ENCODE results near the gene HRNR.

HRNR gene

DNA sequence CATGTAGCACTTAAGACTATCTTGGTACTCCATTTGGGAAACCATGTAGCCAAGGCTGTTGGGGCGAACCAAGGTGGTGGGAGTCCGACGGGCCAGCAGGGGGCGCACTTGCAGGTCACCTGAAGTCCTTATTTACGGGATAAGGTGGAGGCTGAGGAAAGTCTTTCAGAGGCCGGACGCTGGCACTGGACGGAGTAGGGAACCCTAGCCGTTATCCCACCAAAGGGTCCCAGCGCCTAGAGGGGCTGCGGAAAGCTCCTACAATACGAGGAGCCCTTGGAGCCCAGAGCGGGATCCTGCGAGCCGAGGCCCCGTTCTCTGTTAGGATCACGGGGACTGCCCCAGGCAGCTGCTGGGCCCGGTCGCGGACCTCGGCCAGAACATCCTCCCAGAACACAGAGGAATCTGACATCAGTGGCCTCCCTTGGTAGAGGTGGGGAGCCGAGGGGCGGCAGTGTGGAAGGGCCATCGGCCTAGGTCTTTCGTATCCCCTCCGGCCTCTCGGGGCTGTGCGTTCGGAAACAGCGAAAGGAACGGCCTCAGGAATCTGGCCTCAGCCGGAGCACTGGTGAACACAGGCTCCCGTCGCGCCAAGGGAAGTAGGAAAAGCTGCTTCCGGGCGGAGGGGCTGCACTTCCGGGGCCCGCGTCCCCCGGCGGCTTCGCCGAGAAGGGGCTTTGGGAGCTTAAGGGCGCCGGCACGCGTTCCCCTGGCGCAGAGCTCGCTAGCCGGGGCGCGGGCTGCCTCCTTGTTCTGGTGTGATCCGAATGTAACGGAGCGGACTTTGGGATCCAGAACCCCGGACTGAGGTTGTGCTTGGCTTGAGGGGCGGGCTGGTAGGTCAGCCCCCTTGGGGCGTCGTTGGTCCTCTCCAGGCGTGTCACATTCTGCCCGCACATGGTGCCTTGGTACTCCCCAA is 35.1 kb downstream of the HRNR start:
- peak; percentile 75 for DNase-seq

DNA sequence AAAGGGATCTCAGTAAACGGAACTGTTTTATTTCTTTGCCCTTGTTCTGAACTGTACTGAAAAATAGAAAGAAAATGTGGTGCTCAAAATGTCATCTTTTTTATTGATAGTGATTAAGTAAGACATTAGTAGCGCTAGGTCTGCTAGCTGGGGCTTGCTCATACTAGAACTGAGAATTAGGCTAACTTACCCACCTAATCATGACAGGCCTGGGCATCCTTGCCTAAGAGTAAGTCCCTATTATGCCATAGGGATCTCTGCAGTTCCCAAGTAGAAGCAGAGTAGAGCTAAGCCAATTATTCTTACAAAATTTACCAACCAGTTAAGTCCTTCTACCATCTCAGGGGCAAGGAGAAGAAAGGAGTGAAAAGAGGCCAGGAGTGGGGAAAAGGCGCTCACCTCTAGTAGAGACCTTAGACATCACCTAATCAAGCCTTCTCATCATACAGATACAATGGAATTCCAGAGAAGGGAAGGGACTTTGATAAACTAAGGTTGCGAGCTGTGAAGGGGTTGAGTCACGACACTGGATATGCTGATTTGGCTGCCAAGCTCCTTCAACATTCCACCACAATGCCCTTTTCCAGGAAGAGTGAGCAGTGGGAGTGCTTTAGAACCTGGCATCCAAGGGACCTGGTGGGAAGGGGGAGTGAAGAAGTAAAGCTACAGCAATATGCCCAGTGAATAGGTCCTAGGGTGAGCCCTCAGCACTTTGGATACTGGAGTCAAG is 37.3 kb downstream of the HRNR start:
- DNase-seq: no peak

DNA sequence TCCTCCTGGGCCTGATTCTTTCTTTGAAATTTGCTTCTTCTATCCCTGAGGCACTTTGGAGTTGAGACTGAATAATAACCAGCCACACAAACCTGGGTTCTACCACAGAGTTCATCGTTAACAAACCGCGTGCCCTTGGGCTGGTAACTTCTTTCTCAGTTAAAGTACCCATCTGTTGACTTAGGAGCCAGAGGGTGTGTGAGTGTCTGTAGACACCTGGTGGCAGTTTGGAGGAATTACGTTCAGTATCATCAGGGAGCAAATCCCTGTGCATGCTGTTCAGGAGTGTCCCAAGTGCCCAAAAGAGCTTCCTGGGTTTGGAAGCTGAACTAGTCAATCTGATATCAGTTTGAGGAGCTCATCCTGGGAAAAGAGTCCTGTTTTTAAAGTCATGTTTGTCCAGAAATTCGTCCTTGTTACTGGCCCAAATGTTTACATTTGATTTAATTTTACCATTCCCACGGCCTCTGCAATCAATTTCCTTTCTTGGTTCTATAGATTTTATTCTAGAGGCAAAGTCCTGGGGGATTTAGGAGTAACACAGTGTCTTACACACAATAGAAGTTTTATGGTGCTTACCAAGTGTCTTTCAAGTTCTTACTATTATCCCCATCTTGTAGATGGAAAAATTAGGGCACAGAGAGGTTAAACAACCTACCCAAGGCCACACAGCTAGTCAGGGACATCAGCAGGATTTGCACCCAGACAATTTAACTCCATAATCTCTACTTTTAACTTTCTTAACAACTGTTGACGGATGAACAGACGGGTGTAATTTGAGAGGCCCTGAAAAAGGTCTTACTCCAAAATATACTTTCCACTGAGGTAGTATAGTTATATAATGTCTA is 38.2 kb downstream of the HRNR start:
- DNase-seq: peak; percentile 58

DNA sequence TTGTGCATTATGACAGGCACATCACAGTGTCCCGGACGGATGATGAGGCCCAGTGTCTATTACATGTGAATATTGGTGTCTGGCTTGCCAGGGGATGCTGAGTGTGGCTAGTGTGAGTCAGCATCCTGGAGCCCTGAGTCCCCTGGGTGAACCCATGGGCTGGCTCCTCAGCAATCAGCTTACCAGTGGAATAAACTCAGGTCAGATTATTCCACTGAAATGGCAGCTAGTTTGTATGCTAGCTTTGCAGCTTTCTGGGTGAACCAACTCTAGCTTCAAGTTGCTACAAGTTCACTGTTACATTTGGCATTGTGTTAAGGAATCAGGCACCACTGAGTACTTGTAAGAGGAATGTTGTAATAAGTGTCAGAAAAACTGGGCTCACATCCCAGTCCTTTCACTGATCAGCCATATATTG is 41.0 kb downstream of the HRNR start:
- peak; percentile 32 for DNase-seq

DNA sequence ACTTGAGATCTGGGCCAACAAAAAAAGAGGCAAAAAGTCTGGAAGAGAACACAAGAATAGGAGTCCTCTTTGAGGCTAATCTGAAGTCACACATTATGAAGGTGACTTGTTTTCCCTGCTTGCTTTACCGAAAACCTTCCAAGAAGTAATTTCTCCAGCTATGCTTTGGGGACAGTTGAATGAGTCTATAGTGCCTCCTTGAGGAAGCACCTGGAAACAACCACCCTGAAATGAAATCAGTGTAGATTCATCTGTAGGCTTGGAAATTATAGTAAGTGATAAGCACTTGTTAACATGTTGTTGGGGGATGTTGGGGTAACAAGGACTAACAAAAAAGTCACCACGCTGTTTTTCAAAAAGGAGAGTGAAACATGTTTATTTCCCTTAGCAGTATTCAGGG is 41.6 kb downstream of the HRNR start:
- peak; percentile 25 for DNase-seq

DNA sequence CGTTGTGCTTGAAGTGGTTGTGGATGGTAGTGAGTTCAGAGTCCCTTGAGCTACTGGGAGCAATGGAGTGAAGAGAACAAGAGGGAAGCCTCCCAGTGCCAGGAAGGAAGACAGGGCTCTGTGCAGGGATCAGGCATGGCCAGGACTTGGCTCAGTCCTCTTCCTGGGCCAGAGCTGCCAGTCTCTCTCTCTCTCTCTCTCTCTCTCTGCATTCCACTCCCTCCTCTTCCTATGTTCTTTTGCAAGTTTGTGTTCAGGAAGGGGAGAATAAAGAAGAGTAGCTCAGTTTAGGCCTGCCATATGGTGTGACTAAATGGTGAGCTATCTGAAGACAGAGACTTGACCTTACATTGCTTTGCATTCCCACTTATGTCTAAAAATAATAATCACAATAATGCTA is 44.4 kb downstream of the HRNR start:
- no peak for DNase-seq

DNA sequence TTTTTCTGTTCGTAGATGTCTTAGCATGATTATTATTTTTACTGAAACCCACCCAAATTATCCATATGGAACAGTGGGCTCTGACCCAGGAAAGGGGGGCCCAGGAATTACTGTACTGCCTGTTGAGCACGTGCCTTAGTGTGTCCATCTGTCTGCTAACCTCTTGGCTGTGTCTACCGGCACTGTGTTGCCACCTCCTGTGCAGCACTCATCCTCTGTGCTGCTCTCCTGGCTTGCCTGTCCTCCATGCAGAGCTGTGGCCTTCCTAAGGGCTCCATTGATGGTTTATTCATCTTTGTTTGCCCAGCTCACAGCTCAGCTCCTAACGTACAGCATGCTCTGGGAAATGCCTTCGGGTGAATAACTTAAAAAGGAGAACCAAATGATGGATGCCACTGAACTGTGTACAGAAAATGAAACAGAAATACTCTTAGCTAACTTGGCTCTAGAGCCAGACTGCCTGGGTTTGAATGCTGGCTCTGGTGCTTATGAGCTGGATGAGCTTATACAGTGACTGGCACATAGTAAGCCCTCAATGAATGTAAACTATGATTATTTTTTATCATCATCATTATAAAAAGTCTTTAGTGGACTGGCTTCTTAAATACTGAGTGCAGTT is 53.6 kb downstream of the HRNR start:
- DNase-seq: no peak

DNA sequence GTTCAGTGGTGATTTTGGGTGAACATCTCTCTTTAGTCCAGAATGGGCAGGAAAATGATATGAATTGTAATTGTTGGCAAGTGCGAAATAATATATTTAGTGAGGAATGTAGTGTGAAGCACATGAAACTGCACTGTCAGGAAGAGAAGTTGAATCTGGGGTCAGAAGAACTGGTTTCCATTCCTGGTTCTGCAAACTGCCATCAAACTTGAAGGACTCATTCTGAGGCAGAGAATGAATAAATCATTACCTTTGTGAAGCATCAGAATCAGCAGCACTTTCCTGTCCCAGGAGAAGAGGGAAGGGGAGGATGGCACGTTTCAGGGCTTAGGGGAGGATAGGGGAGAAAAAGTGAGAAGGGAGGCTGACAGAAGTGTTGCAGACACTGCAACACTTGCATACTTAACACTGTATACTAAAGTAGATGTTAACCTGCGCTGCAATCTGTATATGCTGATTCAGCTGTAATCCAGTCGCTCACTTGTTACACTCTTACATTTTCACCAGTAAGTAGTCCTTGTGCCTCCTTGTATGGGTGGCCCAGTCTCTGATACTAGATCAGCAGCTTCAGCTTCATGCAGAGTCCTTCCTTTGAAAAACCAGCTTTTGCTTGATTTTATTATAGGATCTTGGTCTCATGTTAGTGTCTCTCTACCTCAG is 54.5 kb downstream of the HRNR start:
- no peak for DNase-seq

DNA sequence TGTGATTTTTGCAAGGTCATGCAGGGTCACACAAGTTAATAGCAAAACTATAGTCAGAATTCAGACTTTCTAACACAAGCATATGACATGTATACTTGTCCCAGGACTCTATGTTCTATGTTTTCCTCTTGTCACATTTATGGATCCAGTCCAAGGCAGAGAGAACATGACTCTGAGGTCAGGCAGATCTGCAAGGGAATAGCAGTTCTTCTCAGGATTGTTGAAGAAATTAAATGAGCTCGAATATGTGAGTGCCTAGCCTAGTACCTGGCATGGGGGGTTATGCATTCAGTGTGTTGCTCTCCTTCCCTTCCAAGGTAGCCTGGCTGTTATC is 55.5 kb downstream of the HRNR start:
- no peak for DNase-seq

DNA sequence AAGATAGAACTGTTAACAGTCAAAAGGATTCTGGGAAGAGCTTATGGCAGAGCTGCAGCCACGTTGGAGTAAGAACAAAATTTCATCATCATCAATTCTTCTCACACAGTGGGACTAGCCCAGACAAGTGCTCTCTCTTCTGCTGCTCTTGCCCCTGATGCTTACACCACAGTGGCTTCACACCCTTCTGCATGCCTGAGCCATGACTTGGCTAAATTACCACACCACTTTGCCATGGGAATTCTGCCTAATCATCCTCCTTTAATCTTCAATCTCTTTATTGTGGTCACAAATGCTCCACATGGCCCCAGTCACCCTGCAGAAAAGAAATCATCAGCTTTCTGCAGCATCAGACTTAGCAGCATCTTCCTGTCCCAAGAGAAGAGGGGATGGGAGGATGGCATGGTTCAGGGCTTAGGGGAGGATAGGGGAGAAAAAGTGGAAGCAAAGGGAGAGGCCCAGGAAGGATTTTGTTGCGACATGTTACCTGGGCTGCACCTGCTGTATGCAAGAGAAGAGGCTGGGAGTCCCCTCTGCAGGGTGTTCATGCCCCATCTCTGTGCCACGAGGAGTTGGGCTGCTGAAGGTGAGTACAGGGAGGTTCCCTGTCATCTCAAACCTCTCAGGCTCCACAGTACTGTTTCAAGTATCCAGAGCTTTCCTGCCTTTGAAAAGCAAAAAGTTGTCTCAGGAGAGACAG is 56.0 kb downstream of the HRNR start:
- no peak for DNase-seq

DNA sequence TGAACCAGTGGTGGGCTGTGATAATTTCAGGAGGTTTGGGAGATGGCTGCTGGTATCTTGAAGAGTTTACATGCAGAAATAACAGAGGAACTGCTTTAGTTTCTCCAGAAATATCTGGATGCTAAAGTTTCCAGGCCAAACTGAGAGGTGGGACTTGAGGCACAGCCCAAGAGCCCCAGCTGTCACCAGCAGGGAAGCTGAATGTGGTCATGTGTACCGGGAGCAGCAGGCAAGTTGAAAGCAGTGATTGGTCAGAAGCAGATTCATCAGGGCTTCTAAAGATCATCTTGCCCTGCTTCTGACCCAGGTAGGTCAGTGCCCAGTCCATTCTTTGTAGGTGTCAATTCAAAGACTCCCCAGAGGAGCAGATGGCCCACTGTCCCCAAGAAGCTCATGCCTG is 57.0 kb downstream of the HRNR start:
- DNase-seq: no peak

DNA sequence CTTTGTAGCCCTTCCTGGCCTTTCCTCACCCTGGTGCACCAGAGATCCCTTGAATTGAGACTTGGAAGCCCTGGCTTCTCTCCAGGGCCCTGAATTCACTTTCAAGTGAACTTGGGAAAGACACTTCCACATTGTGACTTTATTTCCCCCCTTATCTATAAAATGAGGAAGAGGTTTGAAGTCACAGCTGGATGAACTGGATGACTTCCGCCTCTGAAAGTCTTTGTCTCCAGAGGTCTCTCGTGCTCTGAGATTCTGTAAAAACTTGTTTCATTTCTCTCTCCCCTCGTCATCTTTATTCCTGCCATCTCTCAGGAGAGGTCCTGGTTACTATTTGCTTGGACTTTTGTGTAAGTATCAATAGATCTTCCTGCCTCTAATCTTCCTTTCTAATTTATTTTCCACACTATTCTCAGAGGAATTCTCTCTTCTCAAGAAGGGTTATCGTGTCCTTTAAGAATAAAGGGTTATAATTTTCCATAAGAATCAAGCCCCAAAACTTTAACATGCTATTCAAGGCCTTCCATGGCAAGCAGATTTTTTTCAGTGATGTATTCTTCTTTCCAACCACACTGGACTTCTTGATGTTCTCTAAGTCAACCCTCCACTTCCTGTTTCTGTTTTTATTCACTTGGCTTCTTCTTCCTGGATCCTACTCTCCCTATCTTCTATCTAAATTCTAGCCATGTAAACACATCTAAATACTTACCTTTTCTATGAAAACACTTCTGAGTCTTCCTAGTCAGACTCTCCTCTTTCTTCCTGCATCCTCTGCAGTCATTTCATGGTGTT is 58.5 kb downstream of the HRNR start:
- no peak for DNase-seq

DNA sequence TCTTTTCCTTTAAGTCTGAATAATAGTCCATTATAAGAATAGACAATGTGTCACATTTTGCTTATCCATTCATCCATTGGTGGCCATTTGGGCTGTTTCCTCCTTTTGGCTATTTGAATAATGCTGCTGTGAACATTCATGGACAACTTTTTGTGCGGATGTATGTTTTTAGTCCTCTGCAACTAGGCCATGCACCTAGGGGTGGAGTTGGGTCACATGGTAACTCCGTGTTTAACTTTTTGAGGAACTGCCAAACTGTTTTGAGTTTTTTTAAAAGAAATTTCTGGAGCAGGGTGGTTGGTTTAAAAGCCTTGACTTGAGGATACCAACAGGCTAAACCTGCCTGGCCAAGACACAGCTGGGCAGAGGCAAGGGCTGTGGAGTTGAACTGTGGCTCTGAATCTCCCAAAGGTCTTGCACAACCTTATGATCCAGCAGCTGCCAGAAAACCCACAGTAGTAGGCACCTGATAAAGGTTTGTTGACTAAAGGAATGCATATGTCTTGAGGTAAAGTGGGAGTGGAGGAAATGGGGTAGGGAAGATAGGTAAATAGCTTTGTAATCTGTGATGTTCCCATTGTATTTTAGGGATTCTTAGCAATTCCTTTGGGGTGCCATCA is 59.4 kb downstream of the HRNR start:
- DNase-seq: no peak

DNA sequence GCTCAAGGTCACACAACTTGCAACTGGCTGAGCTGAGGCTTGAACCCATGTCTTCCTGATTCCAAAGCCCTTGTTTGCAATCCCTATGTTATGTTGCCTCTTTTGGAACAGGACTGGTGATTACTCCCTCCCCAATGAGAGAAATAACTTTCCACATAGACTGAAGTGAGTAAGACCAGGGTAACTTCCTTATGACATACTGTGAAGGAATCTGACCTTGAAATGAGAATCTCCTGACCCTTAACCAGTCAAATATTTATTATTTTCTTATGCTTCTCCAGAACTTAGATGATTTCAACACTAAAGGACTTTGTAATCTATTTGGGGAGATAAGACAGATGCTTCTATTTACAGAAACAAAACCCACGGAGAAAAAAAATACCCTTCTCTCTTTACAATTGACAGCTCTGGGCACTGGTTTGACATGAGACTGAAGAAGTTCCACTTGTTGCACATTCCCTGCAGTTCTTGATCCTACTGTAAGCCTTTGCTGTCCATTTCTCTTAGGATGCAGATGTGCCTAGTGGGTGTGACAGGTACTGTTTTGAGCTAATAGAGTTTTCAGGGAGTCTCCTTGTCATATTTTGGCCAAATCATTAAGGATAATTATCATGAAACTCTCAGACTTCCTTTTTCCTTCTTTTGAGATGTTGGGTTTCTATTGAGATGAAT is 61.1 kb downstream of the HRNR start:
- no peak for DNase-seq

Data from activated CD4-positive, alpha-beta T cell treated with anti-CD3 and anti-CD28 coated beads, Interleukin-2, amount 50 U/mL, for 16 hours (primary cell).